Caco-2 (cell line): ENCODE data around the gene CNOT6. TPM values are rescaled to one million over a fixed set of nuclear protein-coding genes. Genes with fewer than 3 reads are reported as not detected.
"Not testable (repeated sequence)": the region's sequence is repeated elsewhere in the genome, so short reads cannot be mapped to it uniquely, and the experiment has no call there.

ENCODE experiments used
- BruUV-seq: library from RNA; stranded (reverse); fragments of 400-500 nt; replicated peaks from 2 replicates; lab custom pipeline; 2021; lab: Mats Ljungman, UMichigan
- CTCF ChIA-PET: fragments of 300-600 bp; sonication (Branson Sonifier 250); formaldehyde crosslinking; loops from one replicate; lab custom pipeline; 2022; ENCODE audit warnings: antibody characterized with exemption; lab: Charles Lee
- POLR2A ChIA-PET: fragments of 300-600 bp; sonication (Branson Sonifier 250); formaldehyde crosslinking; loops from one replicate; lab custom pipeline; 2022; ENCODE audit warnings: antibody characterized with exemption; lab: Charles Lee
- DNase-seq, 2 experiments: peaks; one replicate each; pipeline versions ENCODE4 v3.0.0 to v3.0.0-alpha.2; 2020 to 2022
- H3K27me3 ChIP-seq: replicated peaks from 2 replicates; pipeline ENCODE4 v1.6.0; 2011; ENCODE audit warnings: low read length; ENCODE audit not compliant: control insufficient read depth, insufficient read depth
- H3K36me3 ChIP-seq: 2 replicates; pipeline ENCODE4 v1.5.1; 2011; ENCODE audit warnings: low read length; ENCODE audit not compliant: control insufficient read depth, insufficient read depth
- H3K4me1 ChIP-seq: fragments of 250-450 bp; sonication (Bioruptor Pico); 2 replicates; pipeline ENCODE4 v1.5.1; 2020; ENCODE audit warnings: mild to moderate bottlenecking
- H3K4me3 ChIP-seq: 2 replicates; pipeline ENCODE4 v1.5.1; 2011; ENCODE audit warnings: low read depth, mild to moderate bottlenecking, control low read depth, low read length
- H3K9me3 ChIP-seq: fragments of 250-450 bp; sonication (Bioruptor Pico); 2 replicates; pipeline ENCODE4 v1.5.1; 2020; ENCODE audit warnings: mild to moderate bottlenecking, moderate library complexity
- H3K27ac Mint-ChIP-seq: one replicate; pipeline ENCODE4 v1.8.0; 2022; ENCODE audit warnings: mixed read lengths; ENCODE audit not compliant: unreplicated experiment
- H3K27me3 Mint-ChIP-seq: one replicate; pipeline ENCODE4 v1.8.0; 2022; ENCODE audit warnings: mixed read lengths; ENCODE audit not compliant: insufficient read depth, unreplicated experiment
- H3K36me3 Mint-ChIP-seq: one replicate; pipeline ENCODE4 v1.8.0; 2022; ENCODE audit warnings: mild to moderate bottlenecking, mixed read lengths; ENCODE audit not compliant: insufficient read depth, unreplicated experiment
- H3K4me1 Mint-ChIP-seq: one replicate; pipeline ENCODE4 v1.8.0; 2022; ENCODE audit warnings: low read depth, mixed read lengths; ENCODE audit not compliant: unreplicated experiment
- H3K4me3 Mint-ChIP-seq: one replicate; pipeline ENCODE4 v1.8.0; 2022; ENCODE audit warnings: mild to moderate bottlenecking, moderate library complexity, mixed read lengths; ENCODE audit not compliant: unreplicated experiment
- H3K9me3 Mint-ChIP-seq: one replicate; pipeline ENCODE4 v1.8.0; 2022; ENCODE audit warnings: mixed read lengths; ENCODE audit not compliant: unreplicated experiment
- CTCF ChIP-seq, 2 experiments: fragments of 200-600 bp in 1 of 2; IDR thresholded peaks; 1 replicate in 1 of 2; 2 replicates in 1 of 2; pipeline versions ENCODE4 v1.5.1 to v1.8.0; 2011 to 2022; ENCODE audit warnings: antibody characterized with exemption in 1 of 2, control low read depth in 1 of 2, inconsistent platforms in 1 of 2, low read depth in 1 of 2, low read length in 1 of 2, mild to moderate bottlenecking in 1 of 2, moderate library complexity in 1 of 2; ENCODE audit not compliant: insufficient read depth in 1 of 2, severe bottlenecking in 1 of 2, unreplicated experiment in 1 of 2
- intact Hi-C: fragments of 100-400 bp; cut with micrococcal nuclease; formaldehyde crosslinking; loops from one replicate; pipeline ENCODE4 v1.10.0; 2022; ENCODE audit not compliant: unreplicated experiment
- total RNA-seq: library from RNA; stranded (reverse); gene quantifications from 2 replicates; pipeline ENCODE4 v1.2.3, GENCODE V29; 2022

Gene CNOT6
- total RNA-seq, 1 experiment from 2014 or later: 46.3 TPM

GRCh38 chr5:180456792-180457191 is 37.4 kb upstream of the CNOT6 start:
- Histone ChIP-seq H3K9me3 (0 out of 2 replicates have a peak, but pooled peaks cover 5% of the 10 kb centered on the region), H3K36me3 (no peaks in the 10 kb centered on the region), H3K27me3 (no peaks in the 10 kb centered on the region), H3K4me1 (no peaks in the 10 kb centered on the region), H3K4me3 (no peak overlapping the region)
- Mint-ChIP-seq H3K4me3 (no peak overlapping the region), H3K9me3 (peaks cover 35% of the 10 kb centered on the region), H3K27ac (no peak overlapping the region), H3K4me1 (no peaks in the 10 kb centered on the region), H3K27me3 (peaks cover 3% of the 10 kb centered on the region), H3K36me3 (no peaks in the 10 kb centered on the region)
- CTCF ChIA-PET: interaction anchor here (0.6 kb wide), 1 partner anchor 211 kb away, joined by 3 read pairs; no protein-coding TSS in a partner anchor
- TF ChIP-seq CTCF (IDR thresholded peaks at IDR 0.05; ENCODE audit: insufficient read depth in 1 of 2, low read depth in 1 of 2, low read length in 1 of 2, severe bottlenecking in 1 of 2, unreplicated experiment in 1 of 2): no peak
- intact Hi-C loops: no loop called here
- POLR2A ChIA-PET: no interaction called here
- no TSS peak for BruUV-seq
- DNase-seq: no peak

GRCh38 chr5:180458852-180459673 is 35.1 kb upstream of the CNOT6 start:
- H3K36me3 ChIP-seq, H3K27ac Mint-ChIP-seq, POLR2A ChIA-PET, H3K27me3 Mint-ChIP-seq, H3K36me3 Mint-ChIP-seq, H3K4me1 Mint-ChIP-seq, DNase-seq, H3K4me3 Mint-ChIP-seq, intact Hi-C loops, BruUV-seq, H3K4me3 ChIP-seq, H3K4me1 ChIP-seq, H3K9me3 ChIP-seq, H3K27me3 ChIP-seq: not testable (repeated sequence)
- peaks cover 44% of the 10 kb centered on the region for H3K9me3 Mint-ChIP-seq
- CTCF ChIA-PET: interaction anchor here (0.6 kb wide), 1 partner anchor 296 kb away, joined by 3 read pairs; no protein-coding TSS in a partner anchor

- H3K27me3 Mint-ChIP-seq, POLR2A ChIA-PET, CTCF ChIA-PET, H3K4me1 ChIP-seq, BruUV-seq, intact Hi-C loops, H3K4me1 Mint-ChIP-seq, H3K9me3 ChIP-seq, H3K36me3 Mint-ChIP-seq, H3K27me3 ChIP-seq, H3K36me3 ChIP-seq, DNase-seq, H3K4me3 ChIP-seq, H3K27ac Mint-ChIP-seq, H3K4me3 Mint-ChIP-seq: not testable (repeated sequence)
- H3K9me3 Mint-ChIP-seq: peaks cover 40% of the 10 kb centered on the region
These were observed 34.5 kb upstream of the CNOT6 start for GRCh38 chr5:180459674-180460142.

- no peak overlapping the region for H3K4me3 Mint-ChIP-seq
These were observed 33.3 kb upstream of the CNOT6 start for GRCh38 chr5:180460834-180461233.

More at GRCh38 chr5:180460834-180461233, 33.3 kb upstream of the CNOT6 start:
- Mint-ChIP-seq H3K4me1 (no peaks in the 10 kb centered on the region), H3K27me3 (no peaks in the 10 kb centered on the region), H3K36me3 (no peaks in the 10 kb centered on the region), H3K27ac (no peak overlapping the region), H3K9me3 (peaks cover 35% of the 10 kb centered on the region)
- Histone ChIP-seq H3K36me3 (no peaks in the 10 kb centered on the region), H3K4me3 (no peak overlapping the region), H3K27me3 (no peaks in the 10 kb centered on the region), H3K4me1 (no peaks in the 10 kb centered on the region), H3K9me3 (no peaks in the 10 kb centered on the region)
- DNase-seq: no peak
- CTCF ChIA-PET: no interaction called here
- intact Hi-C loops: no loop called here
- POLR2A ChIA-PET: no interaction called here
- no TSS peak for BruUV-seq
- TF ChIP-seq CTCF (IDR thresholded peaks at IDR 0.05; ENCODE audit: insufficient read depth in 1 of 2, low read depth in 1 of 2, low read length in 1 of 2, severe bottlenecking in 1 of 2, unreplicated experiment in 1 of 2): no peak
